Ovary (tissue), 9 donors: Measurements from ENCODE around the gene H6PD. TPM values are rescaled to one million over a fixed set of nuclear protein-coding genes. Genes with fewer than 3 reads are reported as not detected.

Experiments used
- DNase-seq, 5 donors: peaks; one replicate each; pipeline ENCODE4 v3.0.0-alpha.2; 2019 to 2020
- H3K27ac ChIP-seq, 2 donors: fragments of 200-600 bp; one replicate each; pipeline versions ENCODE4 v1.5.1 to v1.8.0; 2019 to 2022
- H3K27me3 ChIP-seq: fragments of 200-600 bp; one replicate; pipeline ENCODE4 v1.8.0; 2022
- H3K36me3 ChIP-seq: fragments of 200-600 bp; sonication (generic); one replicate; pipeline ENCODE4 v1.5.1; 2019
- H3K4me1 ChIP-seq: one replicate; pipeline ENCODE4 v1.8.1; 2013; ENCODE audit warnings: mild to moderate bottlenecking, moderate library complexity; ENCODE audit not compliant: insufficient read depth
- H3K4me3 ChIP-seq: fragments of 200-600 bp; sonication (generic); one replicate; pipeline ENCODE4 v1.5.1; 2017
- H3K9me3 ChIP-seq, 2 donors: fragments of 200-600 bp in 1 of 2; sonication (generic) in 1 of 2; one replicate each; pipeline versions ENCODE4 v1.5.1 to v1.8.1; 2013 to 2019; ENCODE audit warnings: mild to moderate bottlenecking in 1 of 2, moderate library complexity in 1 of 2
- CTCF ChIP-seq, 3 donors: fragments of 450-650 bp in 2 of 3; fragments of 200-600 bp in 1 of 3; IDR thresholded peaks; one replicate each; pipeline versions ENCODE4 v1.5.1 to v1.8.0; 2016 to 2022; ENCODE audit warnings: antibody characterized with exemption in 3 of 3, mild to moderate bottlenecking in 1 of 3
- EP300 ChIP-seq: sonication (generic); formaldehyde crosslinking; IDR thresholded peaks from one replicate; pipeline ENCODE4 v1.6.1; 2017; ENCODE audit warnings: antibody characterized with exemption
- POLR2A ChIP-seq: fragments of 450-650 bp; IDR thresholded peaks from one replicate; pipeline ENCODE4 v1.6.1; 2017; ENCODE audit warnings: antibody characterized with exemption, mild to moderate bottlenecking, moderate library complexity
- WGBS, 3 donors: extraction: QIAGEN DNeasy Blood & Tissue Kit in 1 of 3; methylation state at CpG; one replicate each; pipeline versions ENCODE4 v1.1.5 to v1.1.7; 2013 to 2017; 5-methylcytosine and 5-hydroxymethylcytosine counted together
- intact Hi-C, 4 donors: fragments of 100-400 bp; cut with DNase I; formaldehyde crosslinking; loops; one replicate each; pipeline versions ENCODE4 v1.11.0 to v1.15.1; 2022 to 2023
- polyA plus RNA-seq, 2 donors: library from polyadenylated mRNA; stranded (reverse); fragments of 200-250 nt in 1 of 2; fragments of 350-450 nt in 1 of 2; fragmentation: Illumina TruSeq in 1 of 2; extraction: RNeasy Lipid Tissue Mini Kit (QIAGEN cat#74804) in 1 of 2; gene quantifications; one replicate each; pipeline ENCODE4 v1.2.3, GENCODE V29; 2013 to 2014
- total RNA-seq, 7 donors: library from RNA; depleted of rRNA in 2 of 7; stranded (reverse); fragments of >200 nt in 2 of 7; fragmentation: NEBNext Ultra II Directional in 3 of 7; extraction: Animal tissue kit (Norgen Biotek cat#: 25700) in 3 of 7; gene quantifications; one replicate each; pipeline versions ENCODE4 v1.1.0 to v1.2.4, GENCODE V29; 2016 to 2023
- donor health status: DM: no; HTN: no; CAD: no; lungs with moderate emphysema.
- donor health status: DM: no; HTN: no; CAD: no.
- donor health status: Bipolar disorder and iron deficiency.
- donor health status: DM: yes; HTN: yes; CAD: no.
- donor health status: DM: no; HTN: no; CAD: no.
- donor health status: DM: yes; HTN: yes; CAD: no.

The H6PD gene
- total and polyA plus RNA-seq, 9 donors = 47.0 to 148 (median 89.7) TPM

GRCh38 chr1:9271283-9271682 is 36.7 kb downstream of the H6PD start:
- TF ChIP-seq EP300 = no peak
- TF ChIP-seq CTCF (IDR thresholded peaks at IDR 0.05) = no peak
- TF ChIP-seq POLR2A = no peak
- Histone ChIP-seq H3K4me3 (no peak overlapping the region), H3K9me3 (no peaks in the 10 kb centered on the region), H3K27ac (no peak overlapping the region), H3K36me3 (no peaks in the 10 kb centered on the region), H3K27me3 (no peaks in the 10 kb centered on the region), H3K4me1 (peaks cover 3% of the 10 kb centered on the region)
- intact Hi-C loops = loop anchor here in 1 of 4 donors (10.0 kb wide), 1 partner anchor 304 kb away; no protein-coding TSS in a partner anchor
- 75 to 82% (median 79%) methylated on average over 11 of the region's 11 CpGs for WGBS, 3 donors
- no peak for DNase-seq

GRCh38 chr1:9271861-9272595 is 37.5 kb downstream of the H6PD start:
- Histone ChIP-seq H3K27ac (no peak overlapping the region), H3K36me3 (no peaks in the 10 kb centered on the region), H3K4me1 (peaks cover 3% of the 10 kb centered on the region), H3K4me3 (no peak overlapping the region), H3K27me3 (no peaks in the 10 kb centered on the region), H3K9me3 (no peaks in the 10 kb centered on the region)
- WGBS, 3 donors = 93 to 95% (median 93%) methylated on average over 24 of the region's 24 CpGs
- DNase-seq = no peak
- TF ChIP-seq POLR2A (no peak), EP300 (no peak), CTCF (IDR thresholded peaks at IDR 0.05) (no peak)
- intact Hi-C loops = loop anchor here in 1 of 4 donors (10.0 kb wide), 1 partner anchor 303 kb away; no protein-coding TSS in a partner anchor

- TF ChIP-seq CTCF (IDR thresholded peaks at IDR 0.05) = no peak
- TF ChIP-seq EP300 = no peak
- no peak for TF ChIP-seq POLR2A
- intact Hi-C loops = loop anchor here in 1 of 4 donors (10.0 kb wide), 1 partner anchor 302 kb away; no protein-coding TSS in a partner anchor
- Histone ChIP-seq H3K27me3 (no peaks in the 10 kb centered on the region), H3K4me3 (no peak overlapping the region), H3K9me3 (no peaks in the 10 kb centered on the region), H3K27ac (no peak overlapping the region), H3K4me1 (no peaks in the 10 kb centered on the region), H3K36me3 (no peaks in the 10 kb centered on the region)
- WGBS, 3 donors = 59 to 80% (median 75%) methylated on average over 11 of the region's 11 CpGs
- no peak for DNase-seq
Measured at GRCh38 chr1:9273177-9273576, 38.6 kb downstream of the H6PD start.

GRCh38 chr1:9275161-9275560 is 40.6 kb downstream of the H6PD start:
- Histone ChIP-seq H3K36me3 (no peaks in the 10 kb centered on the region), H3K27ac (no peak overlapping the region), H3K9me3 (no peaks in the 10 kb centered on the region), H3K4me1 (no peaks in the 10 kb centered on the region), H3K4me3 (no peak overlapping the region), H3K27me3 (no peaks in the 10 kb centered on the region)
- DNase-seq = no peak
- intact Hi-C loops = loop anchor here in 1 of 4 donors (10.0 kb wide), 1 partner anchor 300 kb away; no protein-coding TSS in a partner anchor
- no peak for TF ChIP-seq EP300
- no peak for TF ChIP-seq POLR2A
- no peak for TF ChIP-seq CTCF (IDR thresholded peaks at IDR 0.05)
- WGBS, 3 donors = 77 to 86% (median 84%) methylated on average over 10 of the region's 10 CpGs
